HUES64 (cell line): ENCODE measurements around the gene ADARB2.
A peak's percentile ranks its signal among the peaks of the same experiment; 100 is the strongest.
"Not testable (repeated sequence)": the region's sequence is repeated elsewhere in the genome, so short reads cannot be mapped to it uniquely, and the experiment has no call there.

Source experiments
- H3K27ac ChIP-seq: 2 replicates; pipeline ENCODE4 v1.7.0; 2013; ENCODE audit warnings: low read depth, low read length, inconsistent platforms
- H3K27me3 ChIP-seq: 2 replicates; pipeline ENCODE4 v1.6.1; 2013; ENCODE audit warnings: mild to moderate bottlenecking, low read length; ENCODE audit not compliant: insufficient read depth
- H3K36me3 ChIP-seq: 2 replicates; pipeline ENCODE4 v1.6.1; 2013; ENCODE audit warnings: mild to moderate bottlenecking, low read length; ENCODE audit not compliant: insufficient read depth
- H3K4me1 ChIP-seq: 2 replicates; pipeline ENCODE4 v1.6.1; 2013; ENCODE audit warnings: mild to moderate bottlenecking, low read length, moderate library complexity; ENCODE audit not compliant: insufficient read depth
- H3K4me3 ChIP-seq: 2 replicates; pipeline ENCODE4 v1.5.1; 2013; ENCODE audit warnings: mild to moderate bottlenecking, low read length, moderate library complexity
- H3K9ac ChIP-seq: 2 replicates; pipeline ENCODE4 v1.6.1; 2013; ENCODE audit warnings: mild to moderate bottlenecking, low read depth, low read length
- H3K9me3 ChIP-seq: 2 replicates; pipeline ENCODE4 v1.6.1; 2013; ENCODE audit warnings: low read depth, low read length; ENCODE audit not compliant: insufficient read depth
- WGBS: fragments of 150-250, 120-280 bp; methylation state at CpG from one replicate; pipeline ENCODE4 v1.1.7; 2013; ENCODE audit warnings: missing lambda C conversion rate; 5-methylcytosine and 5-hydroxymethylcytosine counted together

Gene ADARB2

DNA sequence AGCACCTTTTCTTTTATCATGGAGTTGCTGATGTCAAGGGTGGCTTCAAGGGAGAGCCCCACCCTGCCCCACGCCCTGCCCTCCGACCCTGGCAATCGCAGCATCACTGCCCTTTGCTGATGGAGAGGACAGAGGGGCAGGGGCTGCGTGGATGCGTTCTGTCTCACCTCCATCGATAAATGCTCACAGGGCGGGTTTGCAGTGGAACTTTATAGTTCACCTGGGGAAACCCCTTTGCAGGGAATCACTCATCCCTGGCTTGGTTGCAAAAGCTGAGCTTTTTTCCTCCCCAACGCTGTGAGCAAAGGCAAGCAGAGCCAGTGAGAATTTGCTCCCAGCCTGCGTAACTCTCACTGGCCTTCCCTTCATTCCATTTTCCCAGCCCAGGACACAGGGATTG lies 504.3 kb downstream of the ADARB2 start:
- Histone ChIP-seq H3K9me3 (no peaks in the 10 kb centered on the region), H3K9ac (no peak overlapping the region), H3K27ac (no peak overlapping the region), H3K36me3 (no peaks in the 10 kb centered on the region), H3K4me3 (no peak overlapping the region; the same call in 1 of the 2 replicates), H3K27me3 (peaks cover 13% of the 10 kb centered on the region), H3K4me1 (peaks cover 11% of the 10 kb centered on the region)
- WGBS, result 92% methylated on average over 9 of the region's 9 CpGs

DNA sequence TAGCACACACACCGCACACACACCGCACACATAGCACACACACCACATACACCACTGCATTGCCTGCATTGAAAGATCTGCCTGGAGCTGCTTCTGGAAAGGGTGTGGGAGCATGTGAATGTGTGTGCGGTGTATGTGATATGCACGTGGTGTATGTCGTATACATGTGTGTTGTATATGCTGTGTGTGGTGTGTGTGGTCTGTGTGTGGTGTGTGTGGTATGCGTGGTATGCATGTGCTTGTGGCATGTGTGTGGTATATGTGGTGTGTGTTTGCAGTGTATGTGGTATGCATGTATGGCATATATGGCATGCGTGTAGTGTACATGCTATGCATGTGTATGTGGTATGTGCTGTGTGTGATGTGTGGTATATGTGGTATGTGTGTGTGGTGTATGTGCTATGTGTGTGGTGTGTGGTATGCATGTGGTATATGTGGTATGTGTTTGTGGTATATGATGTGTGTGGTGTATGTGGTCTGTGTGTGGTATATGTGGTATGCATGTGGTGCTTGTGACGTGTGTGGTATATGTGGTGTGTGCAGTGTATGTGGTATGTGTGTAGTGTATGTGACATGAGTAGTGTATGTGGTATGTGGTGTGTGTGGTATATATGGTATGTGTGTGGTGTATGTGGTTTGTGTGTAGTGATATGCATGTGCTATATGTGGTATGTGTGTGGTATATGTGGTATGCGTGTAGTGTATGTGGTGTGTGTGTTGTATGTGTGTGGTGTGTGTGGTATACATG lies 505.0 kb downstream of the ADARB2 start:
- no peak overlapping the region for H3K9ac ChIP-seq
- no peak overlapping the region for H3K4me3 ChIP-seq
- 94% methylated on average over 9 of the region's 9 CpGs for WGBS
- H3K27ac ChIP-seq, result no peak overlapping the region
- peaks cover 11% of the 10 kb centered on the region for H3K4me1 ChIP-seq
- H3K36me3 ChIP-seq, result no peaks in the 10 kb centered on the region
- H3K27me3 ChIP-seq, result peaks cover 13% of the 10 kb centered on the region
- H3K9me3 ChIP-seq, result no peaks in the 10 kb centered on the region

DNA sequence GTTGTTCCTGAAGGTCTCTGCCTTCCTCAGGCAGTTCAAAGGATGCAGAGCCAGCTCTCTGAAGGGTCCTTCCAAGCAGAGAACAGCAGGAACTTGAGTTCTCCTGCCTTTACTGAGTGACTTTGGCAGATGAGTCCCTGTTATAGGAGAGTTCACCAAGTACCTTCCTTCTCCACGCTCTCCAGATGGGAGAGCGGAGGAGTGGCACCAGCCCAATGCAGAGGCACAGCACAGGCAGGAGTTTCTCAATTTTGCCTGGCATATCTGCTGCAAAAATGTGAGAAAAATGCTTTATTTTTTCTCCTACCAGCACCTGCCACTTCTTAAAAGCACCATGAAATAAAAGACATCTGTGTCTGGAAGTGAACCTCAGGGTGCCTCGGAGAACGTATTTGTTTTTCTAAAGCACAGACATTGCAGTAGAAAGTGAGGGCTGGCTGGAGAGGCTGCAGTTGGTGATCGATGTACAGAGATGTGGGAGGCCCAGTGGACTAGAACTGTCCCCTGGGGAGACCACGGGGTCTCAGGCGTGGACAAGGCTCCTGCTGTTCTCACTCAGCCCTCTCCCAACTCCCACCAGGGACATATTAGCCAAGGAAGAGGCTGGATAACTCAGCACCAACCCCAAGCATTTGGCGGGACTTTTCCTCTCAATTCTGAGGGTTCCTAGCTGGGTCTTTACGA lies 506.6 kb downstream of the ADARB2 start:
- H3K4me1 ChIP-seq, result peaks cover 11% of the 10 kb centered on the region
- peaks cover 13% of the 10 kb centered on the region for H3K27me3 ChIP-seq
- H3K4me3 ChIP-seq, result no peak overlapping the region
- no peaks in the 10 kb centered on the region for H3K36me3 ChIP-seq
- H3K9me3 ChIP-seq, result no peaks in the 10 kb centered on the region
- H3K9ac ChIP-seq, result no peak overlapping the region
- 71% methylated on average over 9 of the region's 9 CpGs for WGBS
- H3K27ac ChIP-seq, result no peak overlapping the region

DNA sequence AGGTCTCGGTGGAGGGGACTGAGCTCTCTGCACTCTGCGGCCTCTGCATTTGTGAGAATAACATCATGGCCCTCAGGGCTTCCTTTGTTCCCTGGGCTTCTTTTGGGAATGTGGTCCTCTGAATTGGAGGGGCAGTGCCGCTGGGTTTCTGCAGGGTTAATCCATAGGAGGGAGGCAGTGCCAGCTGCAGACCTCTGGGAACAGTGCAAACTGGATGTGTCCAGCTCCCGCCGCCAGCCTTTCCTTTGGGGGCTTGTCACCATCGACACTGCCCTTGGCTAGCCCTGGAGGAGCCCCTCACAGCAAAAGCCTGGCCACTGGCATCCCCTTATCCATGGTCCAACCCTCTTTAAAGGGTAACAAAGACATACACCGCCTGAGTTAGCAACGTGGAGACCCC lies 507.2 kb downstream of the ADARB2 start:
- Histone ChIP-seq H3K27ac (no peak overlapping the region), H3K9ac (no peak overlapping the region), H3K9me3 (no peaks in the 10 kb centered on the region), H3K27me3 (peaks cover 13% of the 10 kb centered on the region), H3K4me1 (peaks cover 11% of the 10 kb centered on the region), H3K4me3 (no peak overlapping the region), H3K36me3 (no peaks in the 10 kb centered on the region)
- WGBS, result 69% methylated on average over 8 of the region's 8 CpGs

DNA sequence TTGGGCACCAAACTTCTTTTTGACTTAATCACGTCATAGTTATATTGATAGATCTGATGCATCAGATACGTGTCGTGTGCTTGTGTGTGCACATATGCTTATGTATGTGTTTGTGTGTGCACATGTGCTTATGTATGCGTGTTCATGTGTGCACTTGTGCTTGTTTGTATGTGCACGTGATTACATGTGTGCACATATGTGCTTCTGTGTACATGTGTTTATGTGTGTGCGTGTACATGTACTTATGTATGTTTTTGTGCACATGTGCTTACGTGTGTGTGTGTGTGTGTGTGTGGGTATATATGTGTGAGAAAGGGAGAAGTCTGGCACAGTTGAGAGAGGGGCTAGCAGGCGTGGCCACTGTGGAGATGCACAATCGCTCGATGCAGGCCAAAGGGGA lies 507.8 kb downstream of the ADARB2 start:
- H3K27me3 ChIP-seq, result peaks cover 13% of the 10 kb centered on the region
- H3K27ac ChIP-seq, result no peak overlapping the region
- no peaks in the 10 kb centered on the region for H3K36me3 ChIP-seq
- no peaks in the 10 kb centered on the region for H3K9me3 ChIP-seq
- peaks cover 11% of the 10 kb centered on the region for H3K4me1 ChIP-seq
- 92% methylated on average over 10 of the region's 10 CpGs for WGBS
- H3K9ac ChIP-seq, result no peak overlapping the region
- no peak overlapping the region for H3K4me3 ChIP-seq

DNA sequence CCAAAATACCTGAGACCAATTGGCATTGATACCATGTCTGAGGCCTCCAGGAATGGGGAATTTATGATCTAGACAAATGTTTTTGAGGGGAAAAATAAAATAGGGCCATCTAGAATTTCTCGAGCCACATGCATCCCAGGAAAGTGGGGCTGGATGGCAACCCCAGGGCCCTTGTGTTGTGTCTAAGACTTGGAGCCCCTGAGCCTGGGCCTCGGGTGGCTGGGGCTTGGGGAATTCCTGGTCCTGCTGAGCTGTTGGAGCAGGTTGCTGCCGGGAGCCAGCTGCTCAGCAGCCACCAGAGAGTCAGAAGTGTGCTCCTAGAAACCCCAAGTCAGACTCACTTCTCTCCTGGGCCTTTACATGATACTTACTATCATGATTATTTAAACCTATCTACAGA lies 508.2 kb downstream of the ADARB2 start:
- 77% methylated on average over 3 of the region's 3 CpGs for WGBS
- Histone ChIP-seq H3K4me3 (no peak overlapping the region), H3K4me1 (peaks cover 11% of the 10 kb centered on the region), H3K36me3 (no peaks in the 10 kb centered on the region), H3K9me3 (no peaks in the 10 kb centered on the region), H3K27ac (no peak overlapping the region), H3K9ac (no peak overlapping the region), H3K27me3 (peaks cover 9% of the 10 kb centered on the region)

DNA sequence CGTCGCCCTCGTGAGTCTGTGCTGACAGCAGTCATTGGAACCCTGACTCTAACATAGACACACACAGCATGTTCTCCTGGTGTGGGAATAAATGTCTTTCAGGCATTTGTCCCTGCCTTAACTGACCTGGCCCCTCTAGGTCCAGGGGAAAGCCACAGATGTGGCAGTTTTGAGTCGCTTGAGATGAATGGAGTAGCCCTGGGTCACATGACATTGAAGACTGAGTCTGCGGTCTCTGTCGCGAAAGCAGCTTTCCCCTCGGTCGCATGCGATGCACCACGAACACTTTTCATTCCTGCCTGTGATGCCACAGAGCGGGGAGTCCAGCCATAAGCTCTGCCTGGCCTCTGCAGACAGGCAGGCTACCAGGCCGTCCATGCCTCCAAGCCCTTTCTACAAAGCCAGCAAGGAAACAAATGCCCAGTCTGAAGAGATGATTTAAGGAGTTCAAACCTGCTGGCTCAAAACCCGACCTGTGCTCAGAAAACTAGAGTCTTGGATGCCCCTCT lies 508.8 kb downstream of the ADARB2 start:
- 90% methylated on average over 14 of the region's 14 CpGs for WGBS
- H3K27me3 ChIP-seq, result peaks cover 3% of the 10 kb centered on the region
- H3K4me1 ChIP-seq, result peaks cover 9% of the 10 kb centered on the region
- H3K36me3 ChIP-seq, result no peaks in the 10 kb centered on the region
- no peaks in the 10 kb centered on the region for H3K9me3 ChIP-seq
- H3K4me3 ChIP-seq, result no peak overlapping the region
- H3K9ac ChIP-seq, result no peak overlapping the region
- no peak overlapping the region for H3K27ac ChIP-seq

DNA sequence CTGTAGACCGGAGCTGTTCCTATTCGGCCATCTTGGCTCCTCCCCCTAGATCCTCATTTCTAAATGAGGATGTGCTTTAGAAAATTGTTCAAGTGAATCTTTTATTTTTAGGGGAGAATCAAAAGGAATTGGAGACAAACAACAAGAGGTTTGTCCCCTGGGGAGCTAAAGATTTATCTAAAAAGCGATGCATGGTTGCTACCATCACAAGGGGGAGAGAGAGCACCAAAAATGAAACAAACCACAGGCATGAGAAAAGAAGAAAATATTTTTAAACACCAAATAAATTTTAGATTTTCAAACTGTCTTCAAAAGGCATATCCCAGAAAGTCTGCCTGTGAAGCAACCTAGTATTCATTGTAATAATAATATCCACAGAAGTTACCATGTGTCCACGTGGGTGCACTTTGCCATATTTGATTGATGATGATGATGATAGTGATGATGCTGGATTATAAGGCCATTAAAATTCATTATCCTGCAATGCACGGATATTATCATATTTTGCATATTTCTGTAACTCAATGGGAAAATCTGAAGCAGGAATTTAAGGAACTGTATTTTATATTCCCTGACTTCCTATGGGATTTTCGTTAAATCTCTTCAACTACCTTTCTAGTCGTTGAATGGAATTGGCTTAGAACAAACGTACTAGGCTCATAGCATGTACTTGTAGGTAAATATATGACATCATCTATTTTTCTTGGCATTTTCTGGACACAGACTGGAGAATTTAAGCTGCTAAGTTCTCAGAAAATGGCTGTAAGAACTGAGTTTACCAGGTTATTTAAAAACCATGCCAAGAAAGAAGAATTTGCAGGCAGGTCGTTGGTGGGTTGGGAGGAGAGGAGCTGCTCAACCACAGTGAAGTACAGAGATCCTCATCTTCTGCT lies 509.6 kb downstream of the ADARB2 start:
- Histone ChIP-seq H3K9me3 (no peaks in the 10 kb centered on the region), H3K27ac (no peak overlapping the region), H3K9ac (no peak overlapping the region), H3K27me3 (no peaks in the 10 kb centered on the region), H3K4me1 (peaks cover 6% of the 10 kb centered on the region; the same call in 1 of the 2 replicates), H3K36me3 (no peaks in the 10 kb centered on the region), H3K4me3 (0 out of 2 replicates have a peak overlapping the region, but pooled peaks have one; percentile 31)
- WGBS, result 70% methylated on average over 5 of the region's 9 CpGs

DNA sequence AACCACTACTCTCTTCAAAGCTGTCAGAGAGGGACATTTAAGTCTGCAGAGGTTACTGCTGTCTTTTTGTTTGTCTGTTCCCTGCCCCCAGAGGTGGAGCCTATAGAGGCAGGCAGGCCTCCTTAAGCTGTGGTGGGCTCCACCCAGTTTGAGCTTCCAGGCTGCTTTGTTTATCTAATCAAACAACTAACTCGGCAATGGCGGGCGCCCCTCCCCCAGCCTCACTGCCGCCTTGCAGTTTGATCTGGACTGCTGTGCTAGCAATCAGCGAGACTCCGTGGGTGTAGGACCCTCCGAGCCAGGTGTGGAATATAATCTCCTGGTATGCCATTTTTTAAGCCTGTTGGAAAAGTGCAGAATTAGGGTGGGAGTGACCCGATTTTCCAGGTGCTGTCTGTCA lies 510.4 kb downstream of the ADARB2 start:
- 46% methylated on average over 8 of the region's 8 CpGs for WGBS
- not testable (repeated sequence) for H3K9ac ChIP-seq, H3K4me1 ChIP-seq, H3K27me3 ChIP-seq, H3K36me3 ChIP-seq, H3K9me3 ChIP-seq, H3K27ac ChIP-seq
- H3K4me3 ChIP-seq, result peak overlapping the region; percentile 31; the same call in 1 of the 2 replicates

DNA sequence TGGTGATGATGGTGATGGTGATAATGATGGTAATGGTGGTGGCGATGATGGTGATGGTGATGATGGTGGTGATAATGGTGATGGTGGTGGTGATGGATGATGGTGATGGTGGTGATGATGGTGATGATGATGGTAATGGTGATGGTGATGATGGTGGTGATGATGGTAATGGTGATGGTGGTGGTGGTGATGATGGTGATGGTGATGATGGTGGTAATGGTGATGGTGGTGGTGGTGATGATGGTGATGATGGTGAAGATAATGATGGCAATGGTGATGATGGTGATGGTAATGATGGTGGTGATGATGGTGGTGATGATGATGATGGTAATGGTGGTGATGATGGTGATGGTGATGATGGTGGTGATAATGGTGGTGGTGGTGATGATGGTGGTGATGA lies 517.5 kb downstream of the ADARB2 start:
- H3K36me3 ChIP-seq, H3K27me3 ChIP-seq, H3K4me1 ChIP-seq, H3K9ac ChIP-seq, H3K9me3 ChIP-seq, H3K27ac ChIP-seq, H3K4me3 ChIP-seq: not testable (repeated sequence)
- 0% methylated on average over 1 of the region's 1 CpG for WGBS

DNA sequence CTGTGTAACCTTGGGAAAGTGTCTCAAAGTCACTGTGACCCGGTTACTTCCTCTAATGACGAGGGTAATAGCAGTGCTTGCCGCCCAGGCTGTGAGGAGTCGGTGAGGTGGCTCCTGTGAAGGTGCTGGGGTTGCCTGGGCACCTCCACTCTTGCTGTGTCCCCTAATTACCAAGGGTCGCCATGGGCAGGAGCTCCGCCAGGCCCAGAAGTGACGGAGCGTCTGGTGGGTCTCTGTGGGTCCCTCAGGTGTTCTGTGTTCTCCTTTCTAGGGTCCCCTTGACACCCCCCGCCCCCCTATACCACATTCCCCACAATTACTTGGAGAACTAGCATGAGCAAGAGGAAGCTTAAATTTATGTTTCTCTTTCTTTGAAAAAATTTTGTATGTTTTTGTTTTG lies 519.7 kb downstream of the ADARB2 start:
- 94% methylated on average over 8 of the region's 9 CpGs for WGBS
- Histone ChIP-seq H3K27me3 (no peaks in the 10 kb centered on the region), H3K4me3 (no peak overlapping the region), H3K4me1 (no peaks in the 10 kb centered on the region), H3K9me3 (0 out of 2 replicates have a peak, but pooled peaks cover 5% of the 10 kb centered on the region), H3K36me3 (no peaks in the 10 kb centered on the region), H3K27ac (no peak overlapping the region), H3K9ac (no peak overlapping the region)
